GM19193 (cell line): ENCODE data around the gene IGF2.

Experiments used
- POLR2A ChIP-seq: IDR thresholded peaks from 4 replicates; pipeline ENCODE4 v1.6.1; 2011; ENCODE audit not compliant: insufficient read depth, insufficient read length; ENCODE audit errors: extremely low read depth

IGF2 gene

DNA sequence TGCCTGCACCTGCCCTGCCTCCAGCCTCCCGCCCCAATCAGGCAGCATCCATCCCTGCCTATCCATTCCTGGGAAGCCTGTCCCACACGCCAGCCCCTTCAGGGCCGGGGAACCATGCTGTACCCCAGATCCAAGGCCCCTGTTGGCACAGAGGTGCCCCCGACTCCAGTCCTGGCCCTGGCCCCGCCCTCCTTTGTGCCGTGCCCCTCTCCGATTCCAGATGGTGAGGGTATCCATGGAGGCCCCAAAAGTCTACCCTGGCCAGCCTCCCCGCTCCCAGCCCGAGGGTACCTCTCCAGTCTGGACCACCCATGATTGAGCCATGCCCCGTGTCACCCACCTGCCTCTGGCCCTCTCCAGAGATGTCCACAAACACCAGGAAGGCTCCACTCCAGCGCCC is 35.2 kb upstream of the IGF2 start:
- no peak for TF ChIP-seq POLR2A

DNA sequence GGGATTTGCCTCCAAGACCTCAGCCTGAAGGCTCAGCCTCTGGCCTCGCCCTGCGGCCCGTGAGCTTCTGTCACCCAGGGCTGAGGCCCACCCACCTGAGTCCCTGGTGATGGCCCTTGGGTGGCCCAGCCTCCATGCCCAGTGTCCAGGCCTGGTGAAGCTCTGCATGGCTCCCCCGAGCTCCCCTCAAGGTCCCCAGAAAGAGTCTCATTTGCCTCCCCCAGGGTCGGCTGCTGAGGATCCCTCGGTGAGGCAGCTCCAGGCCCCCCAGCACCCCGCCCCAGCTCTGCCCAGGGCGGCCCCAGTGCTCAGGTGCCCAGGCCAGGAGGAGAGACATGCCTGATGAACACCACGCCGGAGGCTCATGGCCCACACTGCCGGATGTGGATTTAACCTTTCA is 34.6 kb upstream of the IGF2 start:
- TF ChIP-seq POLR2A, result no peak

GRCh38 chr11:2173150-2173693 is 34.0 kb upstream of the IGF2 start:
- no peak for TF ChIP-seq POLR2A

GRCh38 chr11:2172676-2173075 is 33.5 kb upstream of the IGF2 start:
- TF ChIP-seq POLR2A, result no peak

- TF ChIP-seq POLR2A, result no peak
These were observed 32.4 kb upstream of the IGF2 start, which contains the start of gene TH for GRCh38 chr11:2171591-2172003. Gene TH, minus strand, starts transcription at chr11:2171815. Its CDS starts 29 bp downstream, at chr11:2171786.

GRCh38 chr11:2169626-2170570 is 30.7 kb upstream of the IGF2 start:
- no peak for TF ChIP-seq POLR2A

DNA sequence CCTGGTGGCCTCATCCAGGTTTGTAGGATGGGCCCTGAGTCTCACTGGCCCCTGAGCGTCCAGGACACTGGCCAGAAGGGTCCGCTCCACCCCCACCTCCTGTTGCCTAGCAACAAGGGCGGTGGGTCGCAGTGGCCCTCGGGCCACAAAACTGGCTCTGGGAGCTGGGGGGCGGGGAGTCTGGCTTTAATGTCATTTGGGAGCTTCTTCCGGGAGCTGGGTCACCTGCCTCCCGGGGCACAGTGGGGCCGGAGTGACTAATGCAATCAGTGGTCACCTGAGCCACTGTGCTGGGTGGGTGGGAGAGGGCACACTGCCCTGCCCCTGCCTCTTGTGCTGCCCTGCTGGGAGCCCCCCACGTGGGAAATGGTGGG is 29.8 kb upstream of the IGF2 start:
- no peak for TF ChIP-seq POLR2A

- no peak for TF ChIP-seq POLR2A
These were observed 29.3 kb upstream of the IGF2 start for GRCh38 chr11:2168286-2169004.

DNA sequence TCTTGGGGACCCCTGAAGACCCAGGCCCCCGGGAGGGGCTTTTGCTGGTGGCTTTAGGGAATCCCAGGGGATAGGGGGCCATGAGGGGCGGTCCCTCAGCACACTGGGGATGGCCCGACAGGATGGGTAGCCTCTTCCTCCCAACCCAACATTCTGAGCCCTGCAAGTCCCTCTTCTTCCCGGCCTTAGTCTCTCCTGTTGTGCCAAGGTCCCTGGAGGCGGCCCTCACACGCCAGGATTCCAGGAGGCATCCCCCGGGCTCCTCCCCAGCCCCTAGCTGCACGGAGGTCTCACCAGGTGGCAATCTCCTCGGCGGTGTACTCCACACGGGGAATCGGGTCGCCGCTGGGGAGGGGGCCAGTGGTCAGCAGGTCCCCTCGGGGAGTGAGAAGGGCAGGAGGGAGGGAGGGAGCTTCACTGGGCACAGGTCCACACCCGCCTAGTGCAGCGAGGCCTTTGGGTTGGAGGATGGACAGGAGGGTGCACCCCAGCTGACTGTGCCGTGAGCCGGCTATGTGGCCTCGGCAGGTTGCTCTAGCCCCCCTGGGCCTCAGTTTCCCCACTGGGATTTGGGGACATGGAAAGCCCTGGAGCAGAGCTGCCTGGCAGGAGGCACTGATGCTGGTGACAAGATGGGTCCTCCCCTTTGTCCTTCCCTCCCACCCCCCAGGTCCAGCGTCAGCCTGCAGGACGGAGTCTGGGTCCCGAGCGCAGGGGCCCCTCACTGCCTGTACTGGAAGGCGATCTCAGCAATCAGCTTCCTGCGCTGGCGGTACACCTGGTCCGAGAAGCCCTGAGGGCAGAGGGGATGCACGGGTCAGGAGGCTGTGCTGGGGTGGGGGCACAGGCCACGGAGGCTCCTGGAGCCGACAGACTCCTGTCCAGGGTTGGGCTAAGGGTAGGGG is 28.2 kb upstream of the IGF2 start:
- no peak for TF ChIP-seq POLR2A

DNA sequence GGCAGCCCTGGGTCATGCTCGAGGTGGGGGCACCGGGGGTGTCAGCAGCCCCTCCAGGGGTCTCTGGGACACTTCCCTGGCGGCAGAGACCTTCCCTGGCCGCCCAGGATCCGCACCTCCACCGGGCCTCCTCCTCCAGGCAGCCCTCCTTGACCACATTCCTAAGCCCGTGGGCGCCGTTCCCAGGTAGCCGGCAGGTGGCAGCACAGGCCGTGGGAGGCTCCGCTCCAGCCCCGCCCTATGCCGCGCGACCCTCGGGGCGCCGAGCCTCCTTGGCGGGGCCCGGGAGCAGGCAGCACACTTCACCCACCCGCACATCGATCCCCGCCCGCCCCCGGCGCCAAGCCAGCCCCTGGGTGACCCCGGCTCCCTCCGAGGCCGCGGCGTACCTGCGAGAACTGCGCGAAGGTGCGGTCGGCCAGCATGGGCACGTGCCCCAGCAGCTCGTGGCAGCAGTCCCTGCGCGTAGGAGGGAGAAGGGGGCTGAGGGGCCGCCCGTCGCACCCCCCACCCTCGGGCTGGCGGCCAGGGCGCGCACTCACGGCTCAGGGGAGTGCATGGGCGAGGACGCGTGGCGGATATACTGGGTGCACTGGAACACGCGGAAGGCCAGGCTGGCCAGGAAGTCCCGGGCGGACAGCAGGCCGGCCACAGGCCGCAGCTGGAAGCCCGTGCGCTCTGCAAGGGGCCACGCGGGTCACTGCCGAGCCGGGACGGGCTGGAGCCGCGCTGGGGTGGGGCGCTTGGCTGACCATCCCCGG is 27.1 kb upstream of the IGF2 start:
- TF ChIP-seq POLR2A, result no peak

DNA sequence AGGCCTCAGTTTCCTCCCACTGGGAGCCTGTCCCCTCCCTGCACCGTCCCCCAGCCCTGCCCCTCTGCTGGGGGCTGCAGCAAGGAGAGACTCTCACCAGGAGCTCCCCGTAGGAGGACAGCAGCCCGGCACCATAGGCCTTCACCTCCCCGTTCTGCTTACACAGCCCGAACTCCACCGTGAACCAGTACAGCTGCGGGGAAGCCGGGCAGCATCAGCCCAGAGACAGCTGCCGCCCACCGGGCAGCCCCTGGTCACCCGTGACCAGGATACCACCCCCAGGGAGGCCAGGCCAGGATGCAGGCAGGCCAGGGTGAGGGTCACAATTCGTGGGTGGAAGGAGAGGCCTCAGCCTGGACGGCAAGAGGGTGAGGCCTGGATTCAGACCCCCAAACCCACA is 26.4 kb upstream of the IGF2 start:
- TF ChIP-seq POLR2A, result no peak

GRCh38 chr11:2164861-2165555 is 25.8 kb upstream of the IGF2 start:
- TF ChIP-seq POLR2A, result no peak

DNA sequence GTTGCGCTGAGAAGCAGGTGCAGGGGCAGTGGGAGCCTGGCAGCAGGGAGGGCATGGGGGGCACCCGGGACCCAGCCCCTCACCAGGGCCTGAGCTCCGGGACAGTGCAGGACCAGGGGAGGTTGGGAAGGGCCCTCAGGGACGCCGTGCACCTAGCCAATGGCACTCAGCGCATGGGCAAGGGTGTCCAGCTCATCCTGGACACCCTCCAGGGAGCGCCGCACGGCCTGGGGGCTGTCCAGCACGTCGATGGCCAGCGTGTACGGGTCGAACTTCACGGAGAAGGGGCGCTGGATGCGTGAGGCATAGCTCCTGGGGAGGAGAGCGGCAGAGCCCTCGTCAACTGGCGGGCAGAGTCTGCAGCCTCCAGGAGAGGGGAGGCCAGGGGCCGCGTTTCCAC is 24.9 kb upstream of the IGF2 start:
- no peak for TF ChIP-seq POLR2A
